GM12878 (cell line): ENCODE results near the gene UBE2J2.

ENCODE experiments used
- BRCA1 ChIP-seq: IDR thresholded peaks from 2 replicates; pipeline ENCODE4 v1.6.1; 2011; ENCODE audit warnings: low read depth, low read length, improper control_type of control experiment
- JUND ChIP-seq: IDR thresholded peaks from 2 replicates; pipeline ENCODE4 v1.6.1; 2012; ENCODE audit warnings: low read depth, mild to moderate bottlenecking, low read length, improper control_type of control experiment, moderate library complexity
- MEF2B ChIP-seq: fragments of 450-650 bp; IDR thresholded peaks from 2 replicates; pipeline ENCODE4 v1.6.1; 2018; ENCODE audit warnings: mild to moderate bottlenecking, moderate library complexity; ENCODE audit not compliant: partially characterized antibody, poor library complexity, severe bottlenecking
- NRF1 ChIP-seq: conservative IDR thresholded peaks from 2 replicates; pipeline ENCODE4 v1.6.1; 2011; ENCODE audit warnings: mild to moderate bottlenecking, low read depth, low read length, improper control_type of control experiment
- POLR2A ChIP-seq: IDR thresholded peaks from 2 replicates; pipeline ENCODE4 v1.6.1; 2011; ENCODE audit warnings: low read depth, mild to moderate bottlenecking, low read length
- SP1 ChIP-seq: IDR thresholded peaks from one replicate; pipeline ENCODE4 v1.6.1; 2011; ENCODE audit warnings: low read depth, low read length
- SRF ChIP-seq, 2 experiments: IDR thresholded peaks; 2 replicates each; pipeline ENCODE4 v1.6.1; 2011; ENCODE audit warnings: low read depth in 2 of 2, low read length in 2 of 2, mild to moderate bottlenecking in 1 of 2, moderate library complexity in 1 of 2
- TARDBP ChIP-seq: IDR thresholded peaks from 2 replicates; pipeline ENCODE4 v1.6.1; 2016; ENCODE audit warnings: borderline replicate concordance
- TF ChIP-seq, protein P1 (sequence below), 3 experiments: IDR thresholded peaks in 2 of 3; conservative IDR thresholded peaks in 1 of 3; 2 replicates each; pipeline ENCODE4 v1.5.1; 2011; ENCODE audit warnings: low read depth in 3 of 3, low read length in 3 of 3, mild to moderate bottlenecking in 3 of 3, control low read depth in 2 of 3, moderate library complexity in 2 of 3, inconsistent platforms in 1 of 3, mixed read lengths in 1 of 3; ENCODE audit not compliant: control insufficient read depth in 2 of 3, insufficient read depth in 1 of 3; ENCODE audit errors: extremely low read depth in 1 of 3
- TF ChIP-seq, protein P2 (sequence below): IDR thresholded peaks from 2 replicates; pipeline ENCODE4 v1.6.1; 2012; ENCODE audit warnings: mild to moderate bottlenecking, low read depth, low read length
- TF ChIP-seq, protein P3 (sequence below): fragments of 450-650 bp; IDR thresholded peaks from 2 replicates; pipeline ENCODE4 v1.6.1; 2016; ENCODE audit warnings: mild to moderate bottlenecking

DNA sequence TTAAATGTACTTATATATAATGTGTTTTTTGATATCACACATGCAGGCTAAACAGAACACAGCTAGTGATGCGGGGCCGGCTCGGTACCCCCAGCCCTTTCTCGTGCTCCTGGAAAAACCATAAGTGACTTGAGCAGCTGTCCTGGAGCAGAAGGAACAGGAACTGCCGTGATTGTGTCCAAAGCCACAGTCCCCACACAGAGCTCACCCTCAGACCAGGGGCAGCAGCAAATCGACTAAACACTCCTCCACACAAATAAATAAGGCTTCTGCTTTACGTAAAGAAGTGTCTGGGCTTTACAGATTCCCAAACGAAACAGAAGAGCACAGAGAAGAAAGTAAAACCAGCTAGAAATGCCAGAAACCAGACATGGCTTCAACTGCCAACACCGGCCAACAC lies 9.6 kb downstream of the UBE2J2 start:
- TF ChIP-seq JUND = no peak
- no peak for TF ChIP-seq SRF (IDR thresholded peaks at IDR 0.05; ENCODE audit: low read depth in 2 of 2, low read length in 2 of 2)
- TF ChIP-seq SP1 = no peak
- TF ChIP-seq, protein P1, sequence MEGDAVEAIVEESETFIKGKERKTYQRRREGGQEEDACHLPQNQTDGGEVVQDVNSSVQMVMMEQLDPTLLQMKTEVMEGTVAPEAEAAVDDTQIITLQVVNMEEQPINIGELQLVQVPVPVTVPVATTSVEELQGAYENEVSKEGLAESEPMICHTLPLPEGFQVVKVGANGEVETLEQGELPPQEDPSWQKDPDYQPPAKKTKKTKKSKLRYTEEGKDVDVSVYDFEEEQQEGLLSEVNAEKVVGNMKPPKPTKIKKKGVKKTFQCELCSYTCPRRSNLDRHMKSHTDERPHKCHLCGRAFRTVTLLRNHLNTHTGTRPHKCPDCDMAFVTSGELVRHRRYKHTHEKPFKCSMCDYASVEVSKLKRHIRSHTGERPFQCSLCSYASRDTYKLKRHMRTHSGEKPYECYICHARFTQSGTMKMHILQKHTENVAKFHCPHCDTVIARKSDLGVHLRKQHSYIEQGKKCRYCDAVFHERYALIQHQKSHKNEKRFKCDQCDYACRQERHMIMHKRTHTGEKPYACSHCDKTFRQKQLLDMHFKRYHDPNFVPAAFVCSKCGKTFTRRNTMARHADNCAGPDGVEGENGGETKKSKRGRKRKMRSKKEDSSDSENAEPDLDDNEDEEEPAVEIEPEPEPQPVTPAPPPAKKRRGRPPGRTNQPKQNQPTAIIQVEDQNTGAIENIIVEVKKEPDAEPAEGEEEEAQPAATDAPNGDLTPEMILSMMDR (IDR thresholded peaks at IDR 0.05 in 2 of 3, conservative IDR thresholded peaks at IDR 0.05 in 1 of 3; ENCODE audit: control insufficient read depth in 2 of 3, extremely low read depth in 1 of 3, insufficient read depth in 1 of 3, low read depth in 3 of 3, low read length in 3 of 3) = no peak
- no peak for TF ChIP-seq BRCA1
- TF ChIP-seq NRF1 = no peak
- no peak for TF ChIP-seq TARDBP
- TF ChIP-seq, protein P2, sequence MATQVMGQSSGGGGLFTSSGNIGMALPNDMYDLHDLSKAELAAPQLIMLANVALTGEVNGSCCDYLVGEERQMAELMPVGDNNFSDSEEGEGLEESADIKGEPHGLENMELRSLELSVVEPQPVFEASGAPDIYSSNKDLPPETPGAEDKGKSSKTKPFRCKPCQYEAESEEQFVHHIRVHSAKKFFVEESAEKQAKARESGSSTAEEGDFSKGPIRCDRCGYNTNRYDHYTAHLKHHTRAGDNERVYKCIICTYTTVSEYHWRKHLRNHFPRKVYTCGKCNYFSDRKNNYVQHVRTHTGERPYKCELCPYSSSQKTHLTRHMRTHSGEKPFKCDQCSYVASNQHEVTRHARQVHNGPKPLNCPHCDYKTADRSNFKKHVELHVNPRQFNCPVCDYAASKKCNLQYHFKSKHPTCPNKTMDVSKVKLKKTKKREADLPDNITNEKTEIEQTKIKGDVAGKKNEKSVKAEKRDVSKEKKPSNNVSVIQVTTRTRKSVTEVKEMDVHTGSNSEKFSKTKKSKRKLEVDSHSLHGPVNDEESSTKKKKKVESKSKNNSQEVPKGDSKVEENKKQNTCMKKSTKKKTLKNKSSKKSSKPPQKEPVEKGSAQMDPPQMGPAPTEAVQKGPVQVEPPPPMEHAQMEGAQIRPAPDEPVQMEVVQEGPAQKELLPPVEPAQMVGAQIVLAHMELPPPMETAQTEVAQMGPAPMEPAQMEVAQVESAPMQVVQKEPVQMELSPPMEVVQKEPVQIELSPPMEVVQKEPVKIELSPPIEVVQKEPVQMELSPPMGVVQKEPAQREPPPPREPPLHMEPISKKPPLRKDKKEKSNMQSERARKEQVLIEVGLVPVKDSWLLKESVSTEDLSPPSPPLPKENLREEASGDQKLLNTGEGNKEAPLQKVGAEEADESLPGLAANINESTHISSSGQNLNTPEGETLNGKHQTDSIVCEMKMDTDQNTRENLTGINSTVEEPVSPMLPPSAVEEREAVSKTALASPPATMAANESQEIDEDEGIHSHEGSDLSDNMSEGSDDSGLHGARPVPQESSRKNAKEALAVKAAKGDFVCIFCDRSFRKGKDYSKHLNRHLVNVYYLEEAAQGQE = no peak
- TF ChIP-seq, protein P3, sequence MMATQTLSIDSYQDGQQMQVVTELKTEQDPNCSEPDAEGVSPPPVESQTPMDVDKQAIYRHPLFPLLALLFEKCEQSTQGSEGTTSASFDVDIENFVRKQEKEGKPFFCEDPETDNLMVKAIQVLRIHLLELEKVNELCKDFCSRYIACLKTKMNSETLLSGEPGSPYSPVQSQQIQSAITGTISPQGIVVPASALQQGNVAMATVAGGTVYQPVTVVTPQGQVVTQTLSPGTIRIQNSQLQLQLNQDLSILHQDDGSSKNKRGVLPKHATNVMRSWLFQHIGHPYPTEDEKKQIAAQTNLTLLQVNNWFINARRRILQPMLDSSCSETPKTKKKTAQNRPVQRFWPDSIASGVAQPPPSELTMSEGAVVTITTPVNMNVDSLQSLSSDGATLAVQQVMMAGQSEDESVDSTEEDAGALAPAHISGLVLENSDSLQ = no peak
- no peak for TF ChIP-seq MEF2B
- no peak for TF ChIP-seq POLR2A
